ENCODE measurements around the gene BACH2. TPM values are rescaled to one million over a fixed set of nuclear protein-coding genes. Genes with fewer than 3 reads are reported as not detected.

Gene BACH2
- total RNA-seq, 2 donors from 2014 or later = 0.52 to 1.2 TPM

GRCh38 chr6:90095145-90095544, 201.5 kb downstream of the BACH2 start:
- DNase-seq = no peak
- intact Hi-C loops (cut with DNase I) = no loop called here
- Histone ChIP-seq H3K4me1 (no peaks in the 10 kb centered on the region), H3K36me3 (no peaks in the 10 kb centered on the region), H3K27me3 (no peaks in the 10 kb centered on the region), H3K9ac (ENCODE audit: low read depth in 2 of 2, low read length in 2 of 2) (no peak overlapping the region), H3K9me3 (no peaks in the 10 kb centered on the region), H3K27ac (no peak overlapping the region), H3K4me3 (no peak overlapping the region)
- TF ChIP-seq, protein P1, sequence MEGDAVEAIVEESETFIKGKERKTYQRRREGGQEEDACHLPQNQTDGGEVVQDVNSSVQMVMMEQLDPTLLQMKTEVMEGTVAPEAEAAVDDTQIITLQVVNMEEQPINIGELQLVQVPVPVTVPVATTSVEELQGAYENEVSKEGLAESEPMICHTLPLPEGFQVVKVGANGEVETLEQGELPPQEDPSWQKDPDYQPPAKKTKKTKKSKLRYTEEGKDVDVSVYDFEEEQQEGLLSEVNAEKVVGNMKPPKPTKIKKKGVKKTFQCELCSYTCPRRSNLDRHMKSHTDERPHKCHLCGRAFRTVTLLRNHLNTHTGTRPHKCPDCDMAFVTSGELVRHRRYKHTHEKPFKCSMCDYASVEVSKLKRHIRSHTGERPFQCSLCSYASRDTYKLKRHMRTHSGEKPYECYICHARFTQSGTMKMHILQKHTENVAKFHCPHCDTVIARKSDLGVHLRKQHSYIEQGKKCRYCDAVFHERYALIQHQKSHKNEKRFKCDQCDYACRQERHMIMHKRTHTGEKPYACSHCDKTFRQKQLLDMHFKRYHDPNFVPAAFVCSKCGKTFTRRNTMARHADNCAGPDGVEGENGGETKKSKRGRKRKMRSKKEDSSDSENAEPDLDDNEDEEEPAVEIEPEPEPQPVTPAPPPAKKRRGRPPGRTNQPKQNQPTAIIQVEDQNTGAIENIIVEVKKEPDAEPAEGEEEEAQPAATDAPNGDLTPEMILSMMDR (IDR thresholded peaks at IDR 0.05) = no peak

GRCh38 chr6:90093558-90094073, 203.0 kb downstream of the BACH2 start:
- Histone ChIP-seq H3K27ac (no peak overlapping the region), H3K9ac (ENCODE audit: low read depth in 2 of 2, low read length in 2 of 2) (no peak overlapping the region), H3K4me1 (no peaks in the 10 kb centered on the region), H3K36me3 (no peaks in the 10 kb centered on the region), H3K27me3 (no peaks in the 10 kb centered on the region), H3K4me3 (no peak overlapping the region), H3K9me3 (no peaks in the 10 kb centered on the region)
- TF ChIP-seq, protein P1 (IDR thresholded peaks at IDR 0.05) = no peak
- intact Hi-C loops (cut with DNase I) = no loop called here
- no peak for DNase-seq

GRCh38 chr6:90090866-90091265, 205.8 kb downstream of the BACH2 start:
- Histone ChIP-seq H3K9ac (ENCODE audit: low read depth in 2 of 2, low read length in 2 of 2) (no peak overlapping the region), H3K27me3 (no peaks in the 10 kb centered on the region), H3K9me3 (no peaks in the 10 kb centered on the region), H3K4me3 (no peak overlapping the region), H3K27ac (no peak overlapping the region), H3K4me1 (no peaks in the 10 kb centered on the region), H3K36me3 (no peaks in the 10 kb centered on the region)
- intact Hi-C loops (cut with DNase I) = no loop called here
- no peak for DNase-seq
- TF ChIP-seq, protein P1 (IDR thresholded peaks at IDR 0.05) = no peak

- no peak overlapping the region for H3K27ac ChIP-seq
- H3K4me1 ChIP-seq = no peaks in the 10 kb centered on the region
- no peak for DNase-seq
- no peaks in the 10 kb centered on the region for H3K27me3 ChIP-seq
- no peak overlapping the region for H3K4me3 ChIP-seq
- H3K9ac ChIP-seq (ENCODE audit: low read depth in 2 of 2, low read length in 2 of 2) = no peak overlapping the region
- H3K9me3 ChIP-seq = no peaks in the 10 kb centered on the region
- intact Hi-C loops (cut with DNase I) = no loop called here
- TF ChIP-seq, protein P1 (IDR thresholded peaks at IDR 0.05) = no peak
- no peaks in the 10 kb centered on the region for H3K36me3 ChIP-seq
Measured at GRCh38 chr6:90088009-90088408, 208.6 kb downstream of the BACH2 start.

DNA sequence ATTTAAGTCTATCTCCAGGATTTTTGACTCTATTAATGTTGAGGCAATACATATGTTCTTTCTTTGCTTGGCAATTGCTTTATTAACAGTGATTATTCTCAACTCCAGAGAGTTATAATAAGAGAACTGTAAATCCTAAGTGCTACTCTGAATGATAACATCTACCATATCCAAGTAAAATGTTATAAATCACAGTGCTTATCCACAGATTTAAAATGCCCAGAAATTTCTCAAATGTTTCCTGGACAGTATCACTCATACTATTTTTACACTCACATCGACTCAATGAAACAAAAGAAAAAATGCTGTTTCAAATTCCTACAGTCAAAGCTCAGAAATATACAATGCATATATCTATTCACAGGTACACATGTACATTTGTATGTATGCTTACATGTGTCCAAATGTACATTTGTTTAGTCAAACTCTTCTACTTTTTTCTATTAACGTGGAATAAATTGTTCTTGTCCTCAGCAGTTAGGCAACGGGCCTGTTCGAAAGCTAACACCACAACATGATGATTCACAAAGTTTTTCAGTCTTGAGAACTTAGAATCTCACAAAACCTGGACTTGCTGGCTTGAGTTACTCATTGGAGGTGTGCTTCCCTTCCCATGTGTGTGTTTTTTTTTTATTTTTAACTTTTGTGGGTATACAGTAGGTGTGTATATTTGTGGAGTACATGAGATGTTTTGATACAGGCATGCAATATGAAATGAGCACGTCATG, 209.4 kb downstream of the BACH2 start:
- Histone ChIP-seq H3K36me3 (no peaks in the 10 kb centered on the region), H3K27ac (no peak overlapping the region), H3K9ac (ENCODE audit: low read depth in 2 of 2, low read length in 2 of 2) (no peak overlapping the region), H3K4me1 (no peaks in the 10 kb centered on the region), H3K4me3 (no peak overlapping the region), H3K9me3 (no peaks in the 10 kb centered on the region), H3K27me3 (no peaks in the 10 kb centered on the region)
- intact Hi-C loops (cut with DNase I) = no loop called here
- TF ChIP-seq, protein P1 (IDR thresholded peaks at IDR 0.05) = no peak
- DNase-seq = no peak
